Common myeloid progenitor, CD34-positive (primary cell): ENCODE results near the gene CNOT11.

Experiments used
- CTCF ChIA-PET: fragments of 350-600 bp; sonication (Branson Sonifier 250); formaldehyde crosslinking; loops from one replicate; lab custom pipeline; 2021; ENCODE audit warnings: antibody characterized with exemption; lab: Charles Lee
- POLR2A ChIA-PET: fragments of 350-600 bp; sonication (Branson Sonifier 250); formaldehyde crosslinking; loops from one replicate; lab custom pipeline; 2021; ENCODE audit warnings: antibody characterized with exemption; lab: Charles Lee
- DNase-seq, 3 donors: peaks; one replicate each; pipeline versions ENCODE4 v3.0.0 to v3.0.0-alpha.2; 2013
- H3K27ac ChIP-seq, 2 experiments: 1 replicate in 1 of 2; 2 replicates in 1 of 2; pipeline ENCODE4 v1.7.0; 2013; ENCODE audit warnings: inconsistent platforms in 2 of 2, low read length in 2 of 2, mild to moderate bottlenecking in 2 of 2, low read depth in 1 of 2, moderate library complexity in 1 of 2; ENCODE audit not compliant: severe bottlenecking in 2 of 2, insufficient read depth in 1 of 2, poor library complexity in 1 of 2
- H3K27me3 ChIP-seq, 5 experiments: replicated peaks in 2 of 5; 1 replicate in 3 of 5; 2 replicates in 2 of 5; pipeline versions ENCODE4 v1.6.1 to v1.7.0; 2013; ENCODE audit warnings: low read length in 4 of 5, mild to moderate bottlenecking in 2 of 5, moderate library complexity in 2 of 5, inconsistent platforms in 1 of 5; ENCODE audit not compliant: insufficient read depth in 5 of 5, control insufficient read depth in 4 of 5
- H3K36me3 ChIP-seq, 4 experiments: 1 replicate in 2 of 4; 2 replicates in 2 of 4; pipeline versions ENCODE4 v1.6.1 to v1.7.0; 2013; ENCODE audit warnings: low read length in 3 of 4, control low read depth in 1 of 4, mild to moderate bottlenecking in 1 of 4; ENCODE audit not compliant: control insufficient read depth in 4 of 4, insufficient read depth in 4 of 4
- H3K4me1 ChIP-seq, 4 experiments: 1 replicate in 3 of 4; 2 replicates in 1 of 4; pipeline versions ENCODE4 v1.6.1 to v1.7.1; 2013; ENCODE audit warnings: low read length in 3 of 4, mild to moderate bottlenecking in 3 of 4, control low read depth in 1 of 4, inconsistent platforms in 1 of 4, moderate library complexity in 1 of 4; ENCODE audit not compliant: control insufficient read depth in 4 of 4, insufficient read depth in 4 of 4; ENCODE audit errors: control extremely low read depth in 1 of 4
- H3K4me3 ChIP-seq, 7 experiments: 1 replicate in 4 of 7; 2 replicates in 3 of 7; pipeline versions ENCODE4 v1.5.1 to v1.7.0; 2013; ENCODE audit warnings: mild to moderate bottlenecking in 7 of 7, low read length in 6 of 7, moderate library complexity in 6 of 7, inconsistent platforms in 2 of 7, low read depth in 2 of 7, control low read depth in 1 of 7; ENCODE audit not compliant: insufficient read depth in 4 of 7, control insufficient read depth in 1 of 7; ENCODE audit errors: extremely low read depth in 1 of 7
- H3K9me3 ChIP-seq, 5 experiments: 1 replicate in 4 of 5; 2 replicates in 1 of 5; pipeline versions ENCODE4 v1.6.1 to v1.7.1; 2013; ENCODE audit warnings: low read length in 4 of 5, mild to moderate bottlenecking in 2 of 5, inconsistent platforms in 1 of 5, low read depth in 1 of 5, moderate library complexity in 1 of 5; ENCODE audit not compliant: control insufficient read depth in 4 of 5, insufficient read depth in 2 of 5; ENCODE audit errors: control extremely low read depth in 1 of 5
- WGBS: methylation state at CpG from one replicate; pipeline ENCODE4 v1.1.5; 2013; ENCODE audit not compliant: insufficient coverage; 5-methylcytosine and 5-hydroxymethylcytosine counted together

The CNOT11 gene

GRCh38 chr2:101297383-101297782, 44.7 kb downstream of the CNOT11 start:
- H3K27me3 ChIP-seq = no peaks in the 10 kb centered on the region
- POLR2A ChIA-PET = no interaction called here
- no peak for DNase-seq
- H3K4me1 ChIP-seq = peaks cover 0 to 6% (median 1%) of the 10 kb centered on the region in 4 experiments
- no CpG with 5 or more reads among the region's 2 CpGs for WGBS
- no peak overlapping the region for H3K27ac ChIP-seq
- peaks cover 9 to 34% (median 26%) of the 10 kb centered on the region in 4 experiments for H3K36me3 ChIP-seq
- no peak overlapping the region for H3K4me3 ChIP-seq
- CTCF ChIA-PET = interaction anchor here (0.6 to 4.1 kb wide), 2 partner anchors 14 to 91 kb away, joined by 3 to 18 read pairs; no protein-coding TSS in a partner anchor
- no peaks in the 10 kb centered on the region for H3K9me3 ChIP-seq

GRCh38 chr2:101299604-101300003, 46.9 kb downstream of the CNOT11 start:
- no peak for DNase-seq
- CTCF ChIA-PET = interaction anchor here (0.6 to 4.1 kb wide), 5 partner anchors 9 to 143 kb away, joined by 3 to 18 read pairs (median 4); partner anchors contain the start of gene RNF149
- POLR2A ChIA-PET = no interaction called here
- peaks cover 0 to 6% (median 4%) of the 10 kb centered on the region in 4 experiments for H3K4me1 ChIP-seq
- no peak overlapping the region for H3K27ac ChIP-seq
- no peaks in the 10 kb centered on the region for H3K9me3 ChIP-seq
- H3K27me3 ChIP-seq = no peaks in the 10 kb centered on the region
- WGBS = 88% methylated on average over 5 of the region's 6 CpGs
- H3K4me3 ChIP-seq = no peak overlapping the region
- peaks cover 4 to 22% (median 17%) of the 10 kb centered on the region in 4 experiments for H3K36me3 ChIP-seq

- ChIA-PET POLR2A (no interaction called here), CTCF (interaction anchor here (1.2 to 4.1 kb wide), 2 partner anchors 8 to 16 kb away, joined by 4 to 18 read pairs; partner anchors contain the start of gene RNF149)
Measured at GRCh38 chr2:101300164-101300563, 47.5 kb downstream of the CNOT11 start.

GRCh38 chr2:101300836-101301235, 48.1 kb downstream of the CNOT11 start:
- POLR2A ChIA-PET = no interaction called here
- H3K27ac ChIP-seq = no peak overlapping the region
- peaks cover 2 to 18% (median 14%) of the 10 kb centered on the region in 4 experiments for H3K36me3 ChIP-seq
- no peaks in the 10 kb centered on the region for H3K9me3 ChIP-seq
- 62% methylated on average over 5 of the region's 7 CpGs for whole genome bisulfite sequencing
- peaks cover 9 to 15% (median 12%) of the 10 kb centered on the region in 4 experiments for H3K4me1 ChIP-seq
- no peak for DNase-seq
- H3K4me3 ChIP-seq = no peak overlapping the region
- CTCF ChIA-PET = no interaction called here
- H3K27me3 ChIP-seq = no peaks in the 10 kb centered on the region

More at GRCh38 chr2:101300164-101300563, 47.5 kb downstream of the CNOT11 start:
- no peaks in the 10 kb centered on the region for H3K27me3 ChIP-seq
- no peaks in the 10 kb centered on the region for H3K9me3 ChIP-seq
- DNase-seq = no peak
- no peak overlapping the region for H3K27ac ChIP-seq
- peaks cover 4 to 8% (median 7%) of the 10 kb centered on the region in 4 experiments for H3K4me1 ChIP-seq
- no peak overlapping the region for H3K4me3 ChIP-seq
- peaks cover 2 to 18% (median 12%) of the 10 kb centered on the region in 4 experiments for H3K36me3 ChIP-seq
- WGBS = no CpG with 5 or more reads among the region's 1 CpG

GRCh38 chr2:101302016-101302415, 49.3 kb downstream of the CNOT11 start:
- Histone ChIP-seq H3K36me3 (peaks cover 2 to 23% (median 14%) of the 10 kb centered on the region in 4 experiments), H3K27ac (no peak overlapping the region), H3K4me1 (peaks cover 18 to 25% (median 22%) of the 10 kb centered on the region in 4 experiments), H3K4me3 (no peak overlapping the region), H3K27me3 (no peaks in the 10 kb centered on the region), H3K9me3 (no peaks in the 10 kb centered on the region)
- CTCF ChIA-PET = no interaction called here
- DNase-seq = no peak
- POLR2A ChIA-PET = no interaction called here
- 100% methylated on average over 1 of the region's 4 CpGs for WGBS

GRCh38 chr2:101303688-101304087, 51.0 kb downstream of the CNOT11 start:
- whole genome bisulfite sequencing = no CpG with 5 or more reads among the region's 1 CpG
- Histone ChIP-seq H3K27ac (no peak overlapping the region), H3K36me3 (peaks cover 2 to 23% (median 14%) of the 10 kb centered on the region in 4 experiments), H3K9me3 (no peaks in the 10 kb centered on the region), H3K27me3 (no peaks in the 10 kb centered on the region), H3K4me1 (peaks cover 19 to 41% (median 37%) of the 10 kb centered on the region in 4 experiments), H3K4me3 (peak overlapping the region in 1 of 7 experiments; percentile 45)
- CTCF ChIA-PET = interaction anchor here (0.8 kb wide), 1 partner anchor 525 kb away, joined by 4 read pairs; no protein-coding TSS in a partner anchor
- POLR2A ChIA-PET = no interaction called here
- DNase-seq = no peak

GRCh38 chr2:101305035-101305434, 52.3 kb downstream of the CNOT11 start:
- Histone ChIP-seq H3K4me3 (peak overlapping the region in 1 of 7 experiments; percentile 76), H3K27me3 (no peaks in the 10 kb centered on the region), H3K27ac (no peak overlapping the region), H3K4me1 (peaks cover 18 to 49% (median 48%) of the 10 kb centered on the region in 4 experiments), H3K9me3 (no peaks in the 10 kb centered on the region), H3K36me3 (peaks cover 1 to 20% (median 10%) of the 10 kb centered on the region in 4 experiments)
- ChIA-PET POLR2A (no interaction called here), CTCF (no interaction called here)
- no peak for DNase-seq
- WGBS = 100% methylated on average over 4 of the region's 4 CpGs
